ENCODE results near the gene TSPAN4. TPM values are rescaled to one million over a fixed set of nuclear protein-coding genes. Genes with fewer than 3 reads are reported as not detected.
A peak's percentile ranks its signal among the peaks of the same experiment; 100 is the strongest.

The TSPAN4 gene
- polyA plus RNA-seq, 3 donors, result 52.6 to 75.5 (median 63.1) TPM

- H3K9me3 Mint-ChIP-seq, result no peaks in the 10 kb centered on the region
- no peak overlapping the region for H3K4me3 Mint-ChIP-seq
- H3K27ac Mint-ChIP-seq, result no peak overlapping the region
- intact Hi-C loops (cut with micrococcal nuclease), result no loop called here
- 74% methylated on average over 3 of the region's 8 CpGs for WGBS (ENCODE audit: insufficient coverage)
- H4K20me1 ChIP-seq (ENCODE audit: insufficient read depth, low read length), result no peaks in the 10 kb centered on the region
- H2AFZ ChIP-seq (ENCODE audit: insufficient read depth, low read depth, low read length, poor library complexity, severe bottlenecking), result no peak overlapping the region
- peaks cover 3 to 6% of the 10 kb centered on the region in 2 donors for H3K36me3 ChIP-seq (replicated peaks in 1 of 2; ENCODE audit: control insufficient read depth in 1 of 2, insufficient read depth in 2 of 2, low read length in 2 of 2)
- H3K4me2 ChIP-seq (replicated peaks; ENCODE audit: extremely low read depth, low read length, poor library complexity, severe bottlenecking), result no peak overlapping the region
- H3K27me3 Mint-ChIP-seq (ENCODE audit: low read depth in 3 of 3), result peaks cover 0 to 2% (median 2%) of the 10 kb centered on the region in 3 donors
- no peaks in the 10 kb centered on the region for H3K4me1 Mint-ChIP-seq
- H3K4me3 ChIP-seq (replicated peaks in 1 of 3; ENCODE audit: low read depth in 2 of 3, low read length in 3 of 3), result no peak overlapping the region
- TF ChIP-seq, protein P1, sequence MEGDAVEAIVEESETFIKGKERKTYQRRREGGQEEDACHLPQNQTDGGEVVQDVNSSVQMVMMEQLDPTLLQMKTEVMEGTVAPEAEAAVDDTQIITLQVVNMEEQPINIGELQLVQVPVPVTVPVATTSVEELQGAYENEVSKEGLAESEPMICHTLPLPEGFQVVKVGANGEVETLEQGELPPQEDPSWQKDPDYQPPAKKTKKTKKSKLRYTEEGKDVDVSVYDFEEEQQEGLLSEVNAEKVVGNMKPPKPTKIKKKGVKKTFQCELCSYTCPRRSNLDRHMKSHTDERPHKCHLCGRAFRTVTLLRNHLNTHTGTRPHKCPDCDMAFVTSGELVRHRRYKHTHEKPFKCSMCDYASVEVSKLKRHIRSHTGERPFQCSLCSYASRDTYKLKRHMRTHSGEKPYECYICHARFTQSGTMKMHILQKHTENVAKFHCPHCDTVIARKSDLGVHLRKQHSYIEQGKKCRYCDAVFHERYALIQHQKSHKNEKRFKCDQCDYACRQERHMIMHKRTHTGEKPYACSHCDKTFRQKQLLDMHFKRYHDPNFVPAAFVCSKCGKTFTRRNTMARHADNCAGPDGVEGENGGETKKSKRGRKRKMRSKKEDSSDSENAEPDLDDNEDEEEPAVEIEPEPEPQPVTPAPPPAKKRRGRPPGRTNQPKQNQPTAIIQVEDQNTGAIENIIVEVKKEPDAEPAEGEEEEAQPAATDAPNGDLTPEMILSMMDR (IDR thresholded peaks at IDR 0.05), result no peak
- no peak overlapping the region for H3K9ac ChIP-seq (ENCODE audit: insufficient read depth, low read length, poor library complexity, severe bottlenecking)
- H3K4me1 ChIP-seq (ENCODE audit: control insufficient read depth in 1 of 2, insufficient read depth in 2 of 2, low read length in 2 of 2), result no peaks in the 10 kb centered on the region
- DNase-seq, result no peak
- no peaks in the 10 kb centered on the region for H3K27me3 ChIP-seq (ENCODE audit: control insufficient read depth in 2 of 2, insufficient read depth in 2 of 2, low read length in 2 of 2)
- no peaks in the 10 kb centered on the region for H3K9me3 ChIP-seq (replicated peaks in 1 of 2; ENCODE audit: control insufficient read depth in 1 of 2, insufficient read depth in 1 of 2, low read length in 2 of 2)
- H3K36me3 Mint-ChIP-seq, result peaks cover 2 to 7% of the 10 kb centered on the region in 2 donors
- H3K79me2 ChIP-seq (ENCODE audit: insufficient read depth, low read length), result no peaks in the 10 kb centered on the region
- no peak overlapping the region for H3K27ac ChIP-seq (ENCODE audit: low read depth in 1 of 2, low read length in 2 of 2)
Observed at GRCh38 chr11:867856-868358, 25.3 kb downstream of the TSPAN4 start.

DNA sequence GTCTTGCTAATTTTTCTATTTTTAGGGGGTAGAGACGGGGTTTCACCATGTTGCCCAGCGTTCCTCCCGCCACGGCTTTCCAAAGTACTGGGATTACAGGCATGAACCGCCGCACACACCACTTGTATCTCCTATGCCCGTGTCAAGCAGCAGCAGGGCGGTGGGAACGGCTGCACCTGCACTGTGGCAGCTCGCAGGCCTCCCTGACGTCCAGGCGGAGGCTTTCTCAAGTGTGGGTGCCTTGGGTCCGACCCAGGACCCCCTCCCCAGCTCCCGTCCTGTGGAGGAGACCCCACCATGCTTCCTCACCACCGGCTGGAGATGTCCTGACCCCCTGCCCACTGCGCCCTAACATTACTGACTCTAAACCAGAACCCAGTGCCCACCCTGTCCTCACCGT, 25.7 kb downstream of the TSPAN4 start:
- H3K36me3 ChIP-seq (replicated peaks in 1 of 2; ENCODE audit: control insufficient read depth in 1 of 2, insufficient read depth in 2 of 2, low read length in 2 of 2), result peaks cover 3 to 6% of the 10 kb centered on the region in 2 donors
- no peak overlapping the region for H3K4me3 ChIP-seq (replicated peaks in 1 of 3; ENCODE audit: low read depth in 2 of 3, low read length in 3 of 3)
- H3K4me3 Mint-ChIP-seq, result no peak overlapping the region
- peaks cover 0 to 2% (median 2%) of the 10 kb centered on the region in 3 donors for H3K27me3 Mint-ChIP-seq (ENCODE audit: low read depth in 3 of 3)
- no peaks in the 10 kb centered on the region for H3K79me2 ChIP-seq (ENCODE audit: insufficient read depth, low read length)
- no peak overlapping the region for H3K9ac ChIP-seq (ENCODE audit: insufficient read depth, low read length, poor library complexity, severe bottlenecking)
- H3K27ac Mint-ChIP-seq, result peak overlapping the region in 1 of 7 donors; percentile 79
- no peaks in the 10 kb centered on the region for H3K27me3 ChIP-seq (ENCODE audit: control insufficient read depth in 2 of 2, insufficient read depth in 2 of 2, low read length in 2 of 2)
- no peak overlapping the region for H2AFZ ChIP-seq (ENCODE audit: insufficient read depth, low read depth, low read length, poor library complexity, severe bottlenecking)
- 96% methylated on average over 15 of the region's 17 CpGs for WGBS (ENCODE audit: insufficient coverage)
- no peaks in the 10 kb centered on the region for H3K9me3 ChIP-seq (replicated peaks in 1 of 2; ENCODE audit: control insufficient read depth in 1 of 2, insufficient read depth in 1 of 2, low read length in 2 of 2)
- H3K4me1 Mint-ChIP-seq, result no peaks in the 10 kb centered on the region
- no peak for DNase-seq
- no peaks in the 10 kb centered on the region for H3K4me1 ChIP-seq (ENCODE audit: control insufficient read depth in 1 of 2, insufficient read depth in 2 of 2, low read length in 2 of 2)
- H3K36me3 Mint-ChIP-seq, result peaks cover 2 to 7% of the 10 kb centered on the region in 2 donors
- TF ChIP-seq, protein P1 (IDR thresholded peaks at IDR 0.05), result no peak
- no peak overlapping the region for H3K27ac ChIP-seq (ENCODE audit: low read depth in 1 of 2, low read length in 2 of 2)
- intact Hi-C loops (cut with micrococcal nuclease), result no loop called here
- no peak overlapping the region for H3K4me2 ChIP-seq (replicated peaks; ENCODE audit: extremely low read depth, low read length, poor library complexity, severe bottlenecking)
- no peaks in the 10 kb centered on the region for H4K20me1 ChIP-seq (ENCODE audit: insufficient read depth, low read length)
- no peaks in the 10 kb centered on the region for H3K9me3 Mint-ChIP-seq

All from CD14-positive monocyte (primary cell).